GM19455 (cell line): ENCODE data around the gene FOXK2.

Source experiments
- ATAC-seq: cut with Tn5 transposase; IDR thresholded peaks from one replicate; pipeline ENCODE4 v1.9.1; 2021; ENCODE audit not compliant: unreplicated experiment

FOXK2 gene

GRCh38 chr17:82602487-82602886 is 83.0 kb downstream of the FOXK2 start:
- ATAC-seq = no peak

GRCh38 chr17:82602986-82603710 is 83.6 kb downstream of the FOXK2 start:
- no peak for ATAC-seq

GRCh38 chr17:82603981-82604448 is 84.5 kb downstream of the FOXK2 start:
- no peak for ATAC-seq

- no peak for ATAC-seq
Measured at GRCh38 chr17:82604532-82604931, 85.0 kb downstream of the FOXK2 start.

DNA sequence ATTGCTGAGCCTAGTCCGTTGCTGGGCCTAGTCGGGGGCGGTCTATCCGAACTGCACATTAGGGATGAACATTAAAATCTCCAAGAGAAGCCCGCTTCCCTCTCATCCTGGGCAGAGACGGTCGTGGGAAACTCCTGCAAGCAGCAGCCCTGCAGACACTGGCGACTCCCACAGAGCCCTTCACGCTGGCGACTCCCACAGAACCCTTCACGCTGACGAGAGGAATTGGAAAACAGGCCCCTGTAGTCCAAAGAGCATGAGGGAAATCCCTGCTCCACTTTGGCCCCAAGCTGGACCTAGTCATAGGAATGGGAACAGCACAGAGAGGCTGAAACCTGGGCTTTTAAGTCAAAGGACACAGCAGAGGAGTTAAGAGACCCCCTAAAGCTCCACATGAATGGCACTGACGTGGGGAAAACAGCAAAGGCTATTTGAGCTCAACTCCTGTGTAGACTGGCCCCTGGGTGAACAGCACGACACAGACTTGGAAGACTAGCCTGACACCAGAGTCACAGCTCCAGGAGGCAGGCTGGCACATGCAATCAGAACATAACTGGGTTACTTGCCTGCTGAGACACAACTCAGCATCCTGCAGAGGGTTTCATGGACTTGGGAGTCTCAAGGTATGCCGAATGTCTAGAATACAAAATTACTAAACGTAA is 86.5 kb downstream of the FOXK2 start:
- no peak for ATAC-seq

DNA sequence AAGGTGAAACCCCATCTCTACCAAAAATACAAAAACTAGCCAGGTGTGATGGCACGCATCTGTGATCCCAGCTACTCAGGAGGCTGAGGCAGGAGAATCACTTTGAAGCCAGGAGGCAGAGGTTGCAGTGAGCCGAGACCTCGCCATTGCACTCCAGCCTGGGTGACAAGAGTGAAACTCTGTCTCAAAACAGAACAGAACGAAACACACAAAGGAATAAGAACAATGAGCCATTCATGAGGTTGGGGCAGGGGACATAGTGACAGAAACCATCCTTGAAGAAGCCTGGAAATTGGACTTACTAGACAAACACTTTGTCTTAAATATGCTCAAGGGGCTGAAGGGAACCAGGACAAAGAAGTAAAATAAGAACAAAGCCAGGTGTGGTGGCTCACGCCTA is 89.3 kb downstream of the FOXK2 start:
- no peak for ATAC-seq

DNA sequence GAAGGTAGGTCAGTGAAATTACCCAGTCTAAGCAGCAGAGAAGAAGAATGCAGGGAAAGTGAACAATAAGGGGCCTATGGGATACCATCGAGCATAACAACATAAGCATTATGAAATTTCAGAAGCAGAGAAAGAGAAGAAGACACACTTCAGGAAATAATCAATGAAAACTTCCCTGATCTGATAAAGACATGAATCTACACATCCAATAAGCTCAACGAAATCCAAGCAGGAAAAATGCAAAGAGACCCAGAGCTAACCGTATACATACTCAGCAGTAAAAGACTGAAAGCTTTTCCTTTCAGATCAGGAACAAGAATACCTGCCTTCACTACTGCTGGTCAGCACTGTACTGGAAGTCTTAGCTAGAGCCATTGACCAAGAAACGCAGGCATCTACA is 90.1 kb downstream of the FOXK2 start:
- ATAC-seq = no peak

GRCh38 chr17:82611140-82612058 is 91.9 kb downstream of the FOXK2 start:
- ATAC-seq = no peak

- no peak for ATAC-seq
Measured at GRCh38 chr17:82613283-82614094, 94.0 kb downstream of the FOXK2 start.

- no peak for ATAC-seq
Measured at GRCh38 chr17:82614095-82614631, 94.6 kb downstream of the FOXK2 start.

DNA sequence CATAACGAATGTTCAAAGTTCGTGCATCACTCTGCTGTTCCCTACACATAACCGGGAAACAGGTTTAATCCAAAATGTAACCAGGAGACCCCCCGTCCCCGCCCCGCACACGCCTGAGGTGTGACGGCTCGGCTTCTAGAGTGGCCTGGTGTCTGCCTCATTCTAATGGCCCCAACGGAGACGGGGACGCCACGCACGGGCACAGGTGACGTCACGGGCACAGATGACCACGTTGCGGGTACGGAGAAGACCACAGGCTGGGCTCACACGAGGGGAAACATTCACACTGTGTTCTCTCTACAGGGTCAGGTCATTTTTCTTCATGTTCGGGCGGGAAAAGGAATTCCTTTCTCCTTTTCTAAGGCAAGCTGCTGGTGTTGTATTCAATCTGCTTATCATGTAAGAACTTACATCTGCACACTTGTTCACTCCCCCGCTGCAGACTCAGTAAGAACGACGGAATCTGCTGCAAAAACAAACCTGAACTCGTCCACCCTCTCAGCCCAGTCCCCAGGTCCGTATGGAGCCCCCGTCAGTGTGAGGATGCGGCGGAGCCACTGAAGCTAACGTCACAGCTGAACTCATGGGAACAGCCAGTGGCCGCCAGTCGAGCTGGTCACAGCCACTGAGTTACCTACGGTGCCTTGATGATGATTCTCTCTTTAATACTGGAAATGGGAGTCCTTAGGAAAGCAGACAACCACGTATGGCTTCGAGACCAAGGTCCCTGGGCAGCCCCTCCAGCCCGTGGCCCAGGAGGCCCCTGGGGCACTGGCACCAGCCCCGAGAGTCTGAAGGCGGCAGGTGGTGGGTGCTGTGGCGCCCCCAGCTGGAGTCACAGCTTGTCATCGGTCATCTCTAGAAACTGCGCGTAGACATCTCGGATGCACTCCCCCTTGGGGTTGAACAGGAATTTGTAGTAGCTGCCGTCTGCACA is 95.8 kb downstream of the FOXK2 start:
- no peak for ATAC-seq

DNA sequence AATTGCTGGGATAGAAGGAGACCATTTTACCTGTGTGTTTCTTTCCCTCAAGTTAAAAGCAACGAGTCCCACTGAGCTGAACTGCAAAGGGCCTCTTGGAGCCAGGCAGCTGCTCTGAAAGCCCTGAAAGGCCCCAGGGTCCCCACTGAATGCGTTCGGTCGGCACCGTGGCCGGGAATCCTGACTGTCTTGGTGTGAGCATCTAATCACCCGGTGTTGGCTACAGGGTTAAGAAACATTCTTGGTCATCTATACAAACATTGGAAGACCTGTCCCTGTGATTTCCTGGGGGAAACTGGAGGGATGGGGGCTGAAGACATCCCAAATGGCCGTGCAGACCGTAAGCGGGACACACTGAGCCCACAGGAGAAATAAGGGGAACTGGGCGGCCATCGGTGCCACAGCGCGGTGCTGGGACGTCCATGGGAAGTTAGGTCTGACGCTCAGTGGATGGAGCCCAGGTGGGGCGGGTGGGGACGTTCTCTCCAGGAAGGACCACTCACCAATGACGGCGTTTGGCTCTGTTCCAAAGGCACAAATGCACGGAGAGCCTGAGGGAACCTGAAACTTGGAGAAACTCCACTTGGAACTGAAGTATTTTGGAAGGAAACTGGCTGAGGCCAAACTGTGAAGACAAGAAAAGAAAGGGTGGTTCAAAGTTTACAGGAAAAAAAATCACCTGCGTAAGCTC is 96.6 kb downstream of the FOXK2 start:
- ATAC-seq = no peak

- ATAC-seq = no peak
Measured at GRCh38 chr17:82619211-82619610, 99.7 kb downstream of the FOXK2 start.

- no peak for ATAC-seq
Measured at GRCh38 chr17:82619641-82620040, 100.1 kb downstream of the FOXK2 start.

DNA sequence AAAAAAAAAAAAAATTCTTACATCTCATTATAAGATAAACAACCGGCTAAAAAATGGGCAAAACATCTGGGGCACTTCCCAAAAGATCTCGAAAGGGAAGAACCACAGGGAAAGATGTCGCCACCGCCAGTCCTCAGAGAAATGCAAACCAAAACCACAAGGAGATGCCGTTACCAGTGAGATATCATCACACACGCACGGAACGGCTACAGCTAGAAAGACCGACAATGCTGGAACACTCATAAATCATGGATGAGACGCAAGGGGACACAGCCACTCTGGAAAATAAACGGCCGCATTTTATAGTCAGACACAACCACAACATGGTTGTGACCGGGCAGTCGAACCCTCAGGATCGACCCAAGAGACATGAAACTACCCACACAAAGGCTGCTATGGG is 104.2 kb downstream of the FOXK2 start:
- ATAC-seq = no peak

DNA sequence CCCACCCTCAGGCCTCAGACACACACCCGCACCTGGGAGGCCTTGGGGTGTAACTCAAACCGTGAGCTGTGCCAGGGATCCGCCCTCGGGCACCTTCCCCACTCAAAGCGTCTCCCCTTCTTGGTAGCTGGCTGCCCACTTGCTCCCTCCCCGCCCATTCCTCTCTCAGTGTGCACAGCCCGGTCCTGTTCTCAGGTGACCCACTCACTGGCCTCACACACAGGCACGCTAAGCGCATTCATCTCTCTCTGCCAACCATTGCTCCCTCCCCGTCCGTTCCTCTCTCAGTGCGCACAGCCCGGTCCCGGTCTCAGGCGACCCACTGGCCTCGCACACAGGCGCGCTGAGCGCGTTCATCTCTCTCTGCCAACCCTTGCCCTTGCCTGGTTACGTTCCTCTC is 107.9 kb downstream of the FOXK2 start:
- no peak for ATAC-seq

GRCh38 chr17:82629748-82630147 is 110.2 kb downstream of the FOXK2 start:
- no peak for ATAC-seq

GRCh38 chr17:82630212-82630611 is 110.7 kb downstream of the FOXK2 start:
- ATAC-seq = no peak

GRCh38 chr17:82631544-82631943 is 112.0 kb downstream of the FOXK2 start:
- no peak for ATAC-seq
